CMK (cell line): Measurements from ENCODE around the gene NT5DC3.
"Not testable (repeated sequence)": the region's sequence is repeated elsewhere in the genome, so short reads cannot be mapped to it uniquely, and the experiment has no call there.

Source experiments
- DNase-seq: peaks from one replicate; pipeline ENCODE4 v3.0.0-alpha.2; 2010; ENCODE audit warnings: low read depth

Gene NT5DC3

GRCh38 chr12:103855896-103856657, 15.0 kb upstream of the NT5DC3 start:
- no peak for DNase-seq

- DNase-seq = no peak
These were observed 14.1 kb upstream of the NT5DC3 start for GRCh38 chr12:103855036-103855712.

- DNase-seq = no peak
These were observed 13.4 kb upstream of the NT5DC3 start for GRCh38 chr12:103854372-103854973.

GRCh38 chr12:103852498-103852997, 11.5 kb upstream of the NT5DC3 start:
- DNase-seq = no peak

- no peak for DNase-seq
These were observed 10.1 kb upstream of the NT5DC3 start for GRCh38 chr12:103851127-103851526.

- no peak for DNase-seq
These were observed 9.4 kb upstream of the NT5DC3 start for GRCh38 chr12:103850429-103850828.

- DNase-seq = no peak
These were observed 8.0 kb upstream of the NT5DC3 start for GRCh38 chr12:103848917-103849491.

- no peak for DNase-seq
These were observed 7.1 kb upstream of the NT5DC3 start for GRCh38 chr12:103848143-103848542.

- no peak for DNase-seq
These were observed 5.4 kb upstream of the NT5DC3 start for GRCh38 chr12:103846415-103846814.

- no peak for DNase-seq
These were observed 3.3 kb upstream of the NT5DC3 start for GRCh38 chr12:103844305-103844704.

- no peak for DNase-seq
These were observed 903 bp upstream of the NT5DC3 start for GRCh38 chr12:103841690-103842584.

- no peak for DNase-seq
These were observed 565 bp downstream of the NT5DC3 start for GRCh38 chr12:103840462-103840875.

GRCh38 chr12:103839609-103840461, 1.2 kb downstream of the NT5DC3 start:
- DNase-seq = no peak

GRCh38 chr12:103839103-103839502, 1.9 kb downstream of the NT5DC3 start:
- no peak for DNase-seq

GRCh38 chr12:103838254-103838914, 2.6 kb downstream of the NT5DC3 start:
- no peak for DNase-seq

GRCh38 chr12:103836345-103836744, 4.7 kb downstream of the NT5DC3 start:
- no peak for DNase-seq

GRCh38 chr12:103835747-103836335, 5.2 kb downstream of the NT5DC3 start:
- DNase-seq = not testable (repeated sequence)

- DNase-seq = no peak
These were observed 6.1 kb downstream of the NT5DC3 start for GRCh38 chr12:103834942-103835341.

GRCh38 chr12:103833891-103834290, 7.1 kb downstream of the NT5DC3 start:
- no peak for DNase-seq
